Vagina (tissue), 2 donors: ENCODE measurements around the gene DNASE1L2. TPM values are rescaled to one million over a fixed set of nuclear protein-coding genes. Genes with fewer than 3 reads are reported as not detected.

Experiments
- DNase-seq, 2 donors: peaks; one replicate each; pipeline ENCODE4 v3.0.0-alpha.2; 2017; ENCODE audit errors: extremely low spot score in 2 of 2
- H3K27ac ChIP-seq: fragments of 200-600 bp; sonication (generic); one replicate; pipeline ENCODE4 v1.5.1; 2019
- H3K27me3 ChIP-seq: fragments of 200-600 bp; sonication (generic); one replicate; pipeline ENCODE4 v1.5.1; 2019
- H3K36me3 ChIP-seq, 2 donors: fragments of 200-600 bp; sonication (generic); one replicate each; pipeline ENCODE4 v1.5.1; 2017 to 2019
- H3K4me1 ChIP-seq: fragments of 200-600 bp; sonication (generic); one replicate; pipeline ENCODE4 v1.5.1; 2019
- H3K4me3 ChIP-seq, 2 donors: fragments of 200-600 bp; sonication (generic); 1 replicate in 1 of 2; 2 replicates in 1 of 2; pipeline ENCODE4 v1.5.1; 2016 to 2019
- H3K9me3 ChIP-seq: fragments of 200-600 bp; sonication (generic); one replicate; pipeline ENCODE4 v1.5.1; 2019
- CTCF ChIP-seq, 3 experiments: fragments of 450-650 bp in 2 of 3; fragments of 200-600 bp in 1 of 3; sonication (generic) in 1 of 3; IDR thresholded peaks; one replicate each; pipeline ENCODE4 v1.5.1; 2017 to 2019; ENCODE audit warnings: antibody characterized with exemption in 3 of 3, mild to moderate bottlenecking in 2 of 3, moderate library complexity in 2 of 3
- POLR2A ChIP-seq, 2 donors: fragments of 450-650 bp; IDR thresholded peaks; one replicate each; pipeline ENCODE4 v1.6.1; 2017; ENCODE audit warnings: antibody characterized with exemption in 2 of 2, mild to moderate bottlenecking in 2 of 2, moderate library complexity in 2 of 2
- POLR2AphosphoS5 ChIP-seq, 2 donors: sonication (generic); formaldehyde crosslinking; IDR thresholded peaks; one replicate each; pipeline ENCODE4 v1.9.0; 2017; ENCODE audit warnings: antibody characterized with exemption in 2 of 2, mild to moderate bottlenecking in 2 of 2, low read depth in 1 of 2; ENCODE audit not compliant: insufficient read depth in 1 of 2
- intact Hi-C: fragments of 100-400 bp; cut with DNase I; formaldehyde crosslinking; loops from one replicate; pipeline ENCODE4 v1.15.1; 2023
- total RNA-seq: library from RNA; depleted of rRNA; stranded (reverse); fragments of >200 nt; gene quantifications from one replicate; pipeline ENCODE4 v1.2.3, GENCODE V29; 2016

The DNASE1L2 gene
- total RNA-seq, 1 donor from 2014 or later = 0.74 TPM

DNA sequence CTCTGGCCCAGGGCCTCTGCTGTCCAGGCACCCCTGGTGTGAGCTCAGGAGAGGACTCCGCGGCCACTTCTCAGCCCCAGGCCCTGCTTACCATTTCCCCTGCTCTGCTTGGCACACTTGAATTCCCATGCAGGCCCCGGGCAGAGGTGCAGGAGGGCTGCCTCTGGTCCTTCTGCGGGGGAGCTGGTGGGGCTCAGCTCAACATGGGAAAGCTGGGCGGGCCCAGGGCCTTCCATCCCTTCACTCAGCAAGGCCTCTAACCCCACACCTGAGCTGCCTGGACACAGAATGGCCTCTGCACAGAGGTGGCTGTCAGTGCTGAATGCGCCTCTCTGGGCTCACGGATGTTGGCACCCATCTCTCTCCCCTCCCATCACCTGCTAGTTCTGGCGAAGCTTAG is 44.2 kb downstream of the DNASE1L2 start:
- Histone ChIP-seq H3K36me3 (no peaks in the 10 kb centered on the region), H3K4me3 (no peak overlapping the region), H3K9me3 (no peaks in the 10 kb centered on the region), H3K27ac (no peak overlapping the region), H3K27me3 (no peaks in the 10 kb centered on the region), H3K4me1 (no peaks in the 10 kb centered on the region)
- no peak for DNase-seq
- intact Hi-C loops = no loop called here
- no peak for TF ChIP-seq CTCF (IDR thresholded peaks at IDR 0.05)
- TF ChIP-seq POLR2A (IDR thresholded peaks at IDR 0.05) = no peak
- no peak for TF ChIP-seq POLR2AphosphoS5 (IDR thresholded peaks at IDR 0.05; ENCODE audit: insufficient read depth in 1 of 2, low read depth in 1 of 2)

DNA sequence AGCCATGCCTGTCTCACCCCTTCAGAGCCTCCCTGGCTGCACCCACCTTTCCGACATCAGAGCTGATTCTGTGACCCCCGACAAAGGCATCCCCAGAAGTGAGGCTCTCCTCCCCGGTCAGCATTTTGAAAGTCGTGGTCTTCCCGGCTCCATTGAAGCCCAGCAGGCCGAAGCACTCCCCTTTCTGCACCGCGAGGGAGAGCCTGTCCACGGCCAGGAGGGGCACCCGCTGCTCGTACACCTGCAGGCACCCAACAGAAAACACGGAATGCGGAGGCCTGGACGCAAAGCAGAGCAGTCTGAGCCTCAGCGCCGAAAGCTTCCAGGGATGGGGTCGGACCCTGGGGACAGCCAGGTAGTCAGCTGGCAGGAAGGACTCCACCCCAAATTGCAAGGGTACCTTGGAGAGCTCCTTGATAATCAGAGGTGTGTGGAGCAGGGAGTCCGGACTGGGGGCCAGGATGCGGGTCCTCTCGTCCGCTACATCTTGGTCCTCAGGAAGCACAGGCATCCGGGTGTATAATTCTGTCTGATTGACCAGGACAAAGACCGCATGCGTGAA is 44.8 kb downstream of the DNASE1L2 start:
- Histone ChIP-seq H3K27me3 (no peaks in the 10 kb centered on the region), H3K9me3 (no peaks in the 10 kb centered on the region), H3K36me3 (no peaks in the 10 kb centered on the region), H3K4me3 (no peak overlapping the region), H3K4me1 (no peaks in the 10 kb centered on the region), H3K27ac (no peak overlapping the region)
- TF ChIP-seq CTCF (IDR thresholded peaks at IDR 0.05) (no peak), POLR2A (IDR thresholded peaks at IDR 0.05) (no peak), POLR2AphosphoS5 (IDR thresholded peaks at IDR 0.05; ENCODE audit: insufficient read depth in 1 of 2, low read depth in 1 of 2) (no peak)
- DNase-seq = no peak
- intact Hi-C loops = no loop called here

DNA sequence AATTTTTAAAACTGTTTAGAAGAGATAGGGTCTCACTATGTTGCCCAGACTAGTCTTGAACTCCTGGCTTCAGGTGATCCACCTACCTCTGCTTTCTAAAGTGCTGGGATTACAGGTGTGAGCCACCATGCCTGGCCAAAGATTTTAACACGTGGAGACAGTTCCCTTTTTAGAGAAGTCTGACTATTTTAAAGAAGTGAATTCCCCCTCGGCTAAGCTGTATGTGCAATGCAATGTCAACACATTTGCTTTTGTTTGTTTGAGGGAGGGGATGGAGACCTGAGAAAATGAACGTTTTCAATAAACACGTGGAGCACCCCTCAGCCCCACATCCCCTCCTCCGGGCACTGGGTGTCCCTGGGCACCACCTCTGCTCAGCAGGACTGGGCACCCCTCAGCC is 46.0 kb downstream of the DNASE1L2 start:
- no peak overlapping the region for H3K27ac ChIP-seq
- H3K4me1 ChIP-seq = no peaks in the 10 kb centered on the region
- DNase-seq = no peak
- no peak for TF ChIP-seq CTCF (IDR thresholded peaks at IDR 0.05)
- no peak for TF ChIP-seq POLR2AphosphoS5 (IDR thresholded peaks at IDR 0.05; ENCODE audit: insufficient read depth in 1 of 2, low read depth in 1 of 2)
- TF ChIP-seq POLR2A (IDR thresholded peaks at IDR 0.05) = no peak
- no peak overlapping the region for H3K4me3 ChIP-seq
- intact Hi-C loops = no loop called here
- no peaks in the 10 kb centered on the region for H3K9me3 ChIP-seq
- no peaks in the 10 kb centered on the region for H3K27me3 ChIP-seq
- no peaks in the 10 kb centered on the region for H3K36me3 ChIP-seq

GRCh38 chr16:2282866-2283555 is 46.8 kb downstream of the DNASE1L2 start:
- no peaks in the 10 kb centered on the region for H3K36me3 ChIP-seq

More at GRCh38 chr16:2282866-2283555, 46.8 kb downstream of the DNASE1L2 start:
- intact Hi-C loops = no loop called here
- Histone ChIP-seq H3K4me1 (no peaks in the 10 kb centered on the region), H3K9me3 (no peaks in the 10 kb centered on the region), H3K27ac (no peak overlapping the region), H3K27me3 (no peaks in the 10 kb centered on the region), H3K4me3 (no peak overlapping the region)
- TF ChIP-seq CTCF (IDR thresholded peaks at IDR 0.05) (no peak), POLR2AphosphoS5 (IDR thresholded peaks at IDR 0.05; ENCODE audit: insufficient read depth in 1 of 2, low read depth in 1 of 2) (no peak), POLR2A (IDR thresholded peaks at IDR 0.05) (no peak)
- no peak for DNase-seq
